HG02571 (cell line): ENCODE results near the gene FBXL4.

ENCODE experiments used
- ATAC-seq: cut with Tn5 transposase; IDR thresholded peaks from one replicate; pipeline ENCODE4 v1.9.1; 2021; ENCODE audit warnings: mild to moderate bottlenecking, moderate library complexity; ENCODE audit not compliant: unreplicated experiment

FBXL4 gene

DNA sequence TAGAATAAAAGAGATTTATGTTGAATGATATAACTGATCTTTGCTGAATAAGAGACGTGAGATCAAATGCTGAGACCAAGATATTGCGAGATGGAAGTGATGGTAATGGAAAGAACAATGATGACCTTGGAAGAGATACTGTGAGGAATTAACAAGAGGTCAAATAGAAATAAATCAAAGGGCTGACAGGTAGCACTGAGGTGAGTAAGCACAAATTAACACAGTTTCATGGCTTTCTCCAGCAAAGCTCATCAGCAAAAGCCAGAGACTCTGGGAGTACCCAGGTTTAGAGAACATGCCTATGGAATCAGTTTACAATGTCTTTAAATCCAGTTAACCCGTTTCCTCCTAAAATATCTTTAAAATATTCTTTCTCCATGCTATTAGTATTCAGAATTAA, 60.1 kb downstream of the FBXL4 start:
- ATAC-seq, result no peak

DNA sequence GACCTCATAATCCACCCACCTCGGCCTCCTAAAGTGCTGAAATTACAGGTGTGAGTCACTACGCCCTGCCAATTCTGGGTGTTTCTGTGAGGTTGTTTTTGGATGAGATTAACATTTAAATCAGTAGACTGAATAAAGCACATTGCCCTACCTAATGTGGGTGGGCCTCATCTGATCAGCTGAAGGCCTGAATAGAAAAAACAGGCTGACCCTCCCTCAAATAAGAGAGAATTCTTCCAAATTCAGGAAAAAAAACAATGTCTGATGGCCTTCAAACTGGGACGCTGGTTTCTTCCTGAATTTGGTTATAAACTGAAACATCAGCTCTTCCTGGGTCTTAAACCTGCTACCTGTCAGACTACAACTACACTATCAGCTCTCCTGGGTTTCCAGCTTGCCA, 62.4 kb downstream of the FBXL4 start:
- ATAC-seq, result no peak

DNA sequence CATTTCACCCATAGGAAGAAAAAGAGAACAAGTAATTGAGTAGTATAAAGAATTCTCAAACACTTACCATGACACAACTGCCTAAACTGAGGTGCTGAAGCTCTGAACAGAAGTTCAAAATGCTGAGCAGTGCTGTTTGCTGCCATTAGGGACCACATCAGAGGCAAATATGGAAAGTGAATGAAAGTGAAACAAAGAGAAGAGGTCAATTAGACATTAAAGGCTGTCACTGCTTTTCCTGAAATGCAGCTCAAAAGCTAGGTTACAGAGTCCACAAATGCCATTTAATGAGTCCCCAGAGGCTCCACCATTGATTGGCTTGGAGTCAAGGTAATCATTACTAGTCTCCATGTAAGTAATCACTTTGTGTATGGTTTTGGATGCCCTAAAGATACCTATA, 67.3 kb downstream of the FBXL4 start:
- peak; percentile 86 for ATAC-seq

DNA sequence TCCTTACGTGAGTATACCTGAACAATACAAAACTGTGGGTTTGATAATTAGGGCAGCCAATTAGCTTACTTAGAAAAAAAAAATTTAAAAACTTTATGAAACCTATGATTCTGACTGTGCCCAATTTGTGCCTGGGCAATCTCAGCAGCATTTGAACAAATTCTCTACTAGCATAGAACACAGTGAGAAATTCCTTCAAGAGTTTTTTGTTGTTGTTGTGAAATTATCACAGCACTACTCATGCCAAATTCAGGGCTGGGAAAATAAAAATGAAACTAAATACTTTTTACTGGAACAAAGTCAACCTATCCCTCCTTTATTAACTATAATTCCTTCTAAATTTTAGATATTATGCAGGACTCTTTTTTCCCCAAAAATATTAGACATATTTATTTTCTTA, 70.5 kb downstream of the FBXL4 start:
- ATAC-seq, result no peak

DNA sequence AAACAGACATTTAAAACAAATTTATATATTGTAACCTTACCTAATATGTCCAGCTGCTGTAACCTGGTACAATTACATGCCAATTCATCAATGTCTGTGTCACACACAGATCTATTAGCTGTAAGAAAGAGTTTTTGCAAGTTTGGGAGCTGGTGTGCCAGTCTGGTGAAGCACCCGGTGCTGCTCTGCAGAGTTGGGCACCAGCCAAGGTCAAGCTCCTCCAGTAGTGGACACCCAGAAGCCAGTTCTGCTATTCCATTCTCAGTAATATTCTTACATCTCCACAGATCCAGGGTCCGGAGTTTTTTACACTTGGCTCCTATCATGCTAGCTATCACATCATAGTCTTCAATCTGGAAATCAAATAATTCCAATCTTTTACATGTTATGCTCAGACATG, 72.4 kb downstream of the FBXL4 start:
- ATAC-seq, result no peak

DNA sequence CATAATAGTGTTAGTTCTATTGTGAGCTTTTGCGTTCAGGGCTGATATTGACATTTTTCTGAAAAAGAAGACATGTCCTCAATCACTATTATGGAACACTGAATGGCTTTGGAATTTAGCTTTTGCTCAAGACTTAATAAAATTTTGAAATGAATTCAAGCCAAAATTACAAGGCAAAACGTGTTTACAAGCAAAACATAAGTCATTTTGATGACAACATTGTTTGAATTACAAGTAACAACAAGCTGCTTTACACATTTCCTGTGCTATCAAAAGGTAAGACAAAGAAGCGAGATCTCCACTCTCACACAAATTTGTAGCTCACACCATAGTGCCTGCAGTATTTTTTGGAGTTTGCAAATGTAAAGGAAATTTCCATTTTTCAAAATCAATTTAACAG, 75.9 kb downstream of the FBXL4 start:
- no peak for ATAC-seq

DNA sequence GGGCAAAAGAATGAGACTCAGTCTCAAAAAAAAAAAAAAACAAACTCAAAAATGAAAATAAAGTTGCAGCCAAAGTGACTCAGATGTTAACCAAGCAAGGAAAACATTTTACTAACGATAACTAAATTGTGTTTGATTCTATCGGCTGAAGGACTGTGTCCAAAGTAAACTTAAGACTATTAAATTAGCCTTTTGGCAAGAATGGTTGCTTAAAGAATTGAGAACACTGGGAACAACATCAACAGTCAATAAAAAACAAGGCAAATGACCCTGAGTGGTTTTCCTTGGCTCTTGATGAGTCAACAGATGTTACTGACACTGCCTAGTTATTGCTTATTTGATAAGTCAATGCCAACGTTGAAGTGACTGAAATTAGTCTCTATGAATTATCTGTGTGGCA, 76.7 kb downstream of the FBXL4 start:
- no peak for ATAC-seq

DNA sequence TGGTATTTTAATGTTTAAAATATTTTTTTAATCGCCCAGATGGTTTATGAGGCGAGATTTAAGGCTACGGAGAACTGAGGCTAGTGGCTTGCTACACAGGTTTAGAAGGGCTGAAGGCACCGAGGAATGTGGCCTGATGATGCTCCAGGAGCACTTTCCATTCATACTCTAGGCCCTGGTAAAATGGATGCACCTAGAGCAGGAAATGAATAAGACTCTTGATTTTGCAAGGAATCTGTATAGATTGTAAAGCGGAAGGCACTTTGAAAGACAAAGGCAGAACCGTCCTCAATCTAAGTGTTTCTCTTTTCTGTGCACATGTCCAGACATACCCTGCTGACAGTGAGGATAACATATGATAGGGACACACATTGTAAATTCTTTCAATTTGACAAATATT, 83.2 kb downstream of the FBXL4 start:
- ATAC-seq, result no peak

DNA sequence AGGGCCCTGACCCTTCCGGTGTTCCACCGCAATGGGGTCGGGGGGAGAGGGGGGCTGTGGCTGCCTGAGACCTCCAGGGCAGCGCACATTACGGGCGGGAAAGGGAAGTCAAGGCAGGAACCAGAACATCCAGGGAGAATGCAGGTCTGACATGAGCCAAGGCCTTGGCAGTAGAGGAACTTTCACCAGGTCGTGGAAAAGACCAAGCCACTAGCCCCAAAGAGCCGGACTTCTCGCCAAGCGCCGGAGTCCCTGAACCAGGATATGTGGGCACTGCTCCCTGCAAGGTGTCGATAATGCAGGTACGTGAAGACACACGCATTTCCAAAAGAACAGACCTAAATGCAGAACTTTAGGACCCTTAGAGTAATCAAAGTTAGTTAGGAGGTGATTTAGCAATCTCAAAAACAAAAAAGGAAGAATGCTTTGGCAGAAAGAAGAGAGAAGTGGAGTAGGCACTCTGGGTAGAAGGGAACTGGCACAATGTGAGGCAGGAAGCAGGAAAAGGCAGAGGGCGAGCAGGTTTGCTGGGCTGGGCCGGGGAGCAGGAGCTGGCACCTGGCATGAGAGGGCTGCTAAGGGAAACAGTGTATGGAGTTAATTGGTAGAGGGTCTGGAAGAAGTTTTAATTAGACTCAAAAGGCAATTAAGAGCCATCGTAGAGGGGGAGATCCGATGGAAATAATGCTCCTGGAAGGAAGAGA, 99.1 kb downstream of the FBXL4 start:
- ATAC-seq, result no peak

DNA sequence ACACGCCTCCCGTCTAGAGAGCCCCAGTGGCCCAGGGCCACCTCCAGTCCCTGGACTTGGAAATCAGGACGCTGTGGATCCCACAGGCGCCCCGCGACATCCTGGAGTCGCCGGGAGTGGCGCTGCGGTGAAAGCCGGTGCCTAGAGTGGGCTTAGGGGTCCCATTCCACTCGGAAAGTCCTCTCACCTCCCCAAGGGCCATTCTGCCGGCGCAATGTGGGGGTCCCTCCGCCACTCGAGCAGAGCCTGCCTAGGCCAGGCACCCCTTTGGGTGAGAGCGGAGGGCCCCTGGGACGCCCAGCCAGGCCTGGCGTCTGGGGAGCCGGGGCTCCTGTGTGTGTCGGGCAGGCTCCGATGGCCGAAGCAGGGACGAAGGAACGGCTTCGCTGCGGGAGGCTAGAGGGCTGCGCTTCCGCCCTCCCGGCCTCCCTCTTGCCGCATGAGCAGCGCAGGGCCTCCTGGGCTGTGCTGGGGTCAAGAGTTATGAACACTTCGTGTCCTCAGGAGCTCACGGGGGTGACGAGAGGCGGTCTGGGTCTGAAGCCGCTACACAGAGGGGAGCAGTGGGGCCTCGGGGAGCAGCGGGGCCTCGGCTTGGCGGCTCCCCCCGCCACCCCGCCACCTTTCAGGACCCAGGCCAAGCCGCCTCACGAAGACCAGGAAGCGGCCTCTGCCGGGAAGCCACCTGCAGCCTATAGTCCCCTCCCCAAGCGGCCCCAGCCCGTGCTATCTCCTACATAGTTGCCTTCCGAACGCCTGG, 99.8 kb downstream of the FBXL4 start:
- ATAC-seq, result no peak

DNA sequence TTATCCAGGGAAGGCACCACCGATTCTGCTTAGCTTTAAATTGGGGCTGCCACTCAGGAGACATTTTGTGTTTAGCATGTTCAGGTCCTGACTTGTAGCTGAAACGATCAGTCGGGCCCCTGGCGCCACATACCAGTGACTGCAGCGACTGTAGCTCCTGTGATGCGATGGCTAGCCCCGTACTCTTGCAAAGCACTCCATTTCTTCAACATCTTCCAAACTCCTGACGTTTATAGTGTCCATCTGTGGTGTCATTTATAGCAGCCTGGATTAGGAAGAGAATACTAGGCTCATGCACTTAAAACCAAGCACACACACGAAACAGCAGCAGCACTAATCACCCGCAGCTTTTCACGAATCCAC, 100.3 kb downstream of the FBXL4 start:
- ATAC-seq, result no peak

DNA sequence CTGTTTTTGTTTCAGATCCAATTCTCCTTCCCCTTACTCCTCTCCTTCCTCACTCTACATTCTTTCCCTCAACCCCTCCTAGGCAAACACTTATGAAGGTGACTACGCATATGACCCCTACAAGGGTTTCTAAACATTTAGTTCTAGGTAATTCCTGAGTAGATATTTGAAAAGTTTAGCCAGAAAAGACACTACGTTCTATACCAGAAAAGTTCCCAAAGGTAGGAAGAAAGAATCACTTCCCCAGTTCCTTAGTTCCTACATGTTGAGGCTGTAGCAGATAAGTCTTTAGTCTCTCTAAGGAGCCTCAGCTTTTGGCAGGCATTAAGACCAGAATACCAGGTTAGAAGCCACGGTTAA, 101.7 kb downstream of the FBXL4 start:
- no peak for ATAC-seq

DNA sequence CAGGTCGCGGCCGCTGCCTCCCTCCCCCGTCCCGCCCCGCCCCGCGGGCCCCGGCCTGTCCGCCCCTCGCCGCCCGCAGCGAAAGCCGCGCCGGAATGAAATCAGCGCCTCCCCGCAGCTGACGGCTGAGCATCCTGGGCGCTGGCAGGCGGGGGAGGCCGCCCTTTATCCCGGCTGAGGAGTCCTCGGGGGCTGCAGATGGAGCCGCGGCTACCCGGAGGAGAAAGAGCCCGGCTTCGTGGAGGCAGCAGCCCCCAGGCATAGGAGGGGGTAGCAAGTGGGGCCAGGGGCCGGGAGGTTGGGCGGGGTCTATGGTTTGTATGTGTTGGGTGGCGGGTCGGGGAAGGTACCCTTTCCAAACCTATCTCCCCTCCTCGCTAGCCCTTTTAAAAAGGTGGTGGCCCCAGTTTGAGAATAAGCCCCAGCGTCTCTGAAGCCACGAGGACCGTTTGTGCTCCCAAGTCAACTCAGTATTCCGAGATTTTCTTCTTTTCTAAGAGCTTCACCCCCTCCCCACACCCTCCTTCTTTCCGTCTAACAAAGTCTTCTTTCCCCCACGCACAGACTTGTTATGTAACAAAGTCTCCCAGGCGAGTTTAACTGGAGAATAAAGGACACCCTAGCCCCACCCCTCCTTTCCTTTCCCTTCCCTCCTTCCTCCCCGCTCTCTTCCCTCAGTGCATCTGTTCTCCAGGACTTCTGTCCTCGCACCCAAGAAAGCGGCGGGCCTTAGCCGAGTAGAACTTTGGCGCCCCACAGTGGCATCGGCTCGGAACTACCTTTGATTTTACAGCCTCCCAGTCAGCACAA, 102.3 kb downstream of the FBXL4 start:
- ATAC-seq, result peak; percentile 62

DNA sequence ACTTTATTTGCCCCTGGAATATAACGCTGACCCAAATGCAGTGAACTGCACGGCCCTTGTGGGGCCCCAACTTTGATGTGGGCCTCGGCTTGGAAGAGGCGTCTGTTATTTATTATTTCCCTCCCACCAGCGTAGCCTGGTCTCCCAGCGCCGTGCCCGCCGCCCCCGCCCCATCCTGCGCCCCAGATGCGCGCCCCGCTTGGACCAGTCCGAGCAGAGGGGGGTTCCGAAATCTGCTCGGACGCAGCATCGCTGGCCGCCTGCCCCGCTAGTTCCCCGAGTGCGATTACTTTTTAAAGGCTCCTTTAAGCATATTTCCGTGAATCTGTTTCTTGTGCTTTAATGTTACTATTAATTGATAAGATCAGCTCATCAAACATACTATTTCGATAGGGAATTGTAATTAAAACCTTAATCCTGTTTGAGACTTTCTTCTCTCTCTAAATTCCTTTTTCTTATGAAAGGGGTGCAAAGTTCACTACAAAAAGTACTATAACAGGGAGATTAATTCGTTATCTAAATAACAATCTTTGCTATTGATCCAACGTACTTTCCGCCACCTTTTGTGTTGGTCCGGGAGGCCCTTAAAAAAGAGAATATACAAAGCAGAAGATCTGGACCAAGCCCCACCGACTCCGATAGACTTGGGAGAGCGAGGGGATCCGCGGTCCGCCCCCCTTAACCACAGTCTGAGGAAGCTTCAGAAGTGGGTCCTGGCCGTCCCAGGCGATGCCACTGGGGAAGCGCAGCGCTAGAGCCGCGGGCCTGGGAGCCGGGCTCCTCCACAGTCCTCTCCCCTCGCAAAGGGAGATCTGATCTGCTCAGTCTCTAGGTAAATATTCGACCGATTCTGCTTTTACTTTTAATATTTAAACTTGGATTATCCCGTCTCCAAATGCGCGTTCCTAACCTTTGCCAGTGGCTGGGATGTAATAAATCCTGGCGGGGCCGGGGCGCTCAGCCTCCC, 103.2 kb downstream of the FBXL4 start:
- no peak for ATAC-seq

DNA sequence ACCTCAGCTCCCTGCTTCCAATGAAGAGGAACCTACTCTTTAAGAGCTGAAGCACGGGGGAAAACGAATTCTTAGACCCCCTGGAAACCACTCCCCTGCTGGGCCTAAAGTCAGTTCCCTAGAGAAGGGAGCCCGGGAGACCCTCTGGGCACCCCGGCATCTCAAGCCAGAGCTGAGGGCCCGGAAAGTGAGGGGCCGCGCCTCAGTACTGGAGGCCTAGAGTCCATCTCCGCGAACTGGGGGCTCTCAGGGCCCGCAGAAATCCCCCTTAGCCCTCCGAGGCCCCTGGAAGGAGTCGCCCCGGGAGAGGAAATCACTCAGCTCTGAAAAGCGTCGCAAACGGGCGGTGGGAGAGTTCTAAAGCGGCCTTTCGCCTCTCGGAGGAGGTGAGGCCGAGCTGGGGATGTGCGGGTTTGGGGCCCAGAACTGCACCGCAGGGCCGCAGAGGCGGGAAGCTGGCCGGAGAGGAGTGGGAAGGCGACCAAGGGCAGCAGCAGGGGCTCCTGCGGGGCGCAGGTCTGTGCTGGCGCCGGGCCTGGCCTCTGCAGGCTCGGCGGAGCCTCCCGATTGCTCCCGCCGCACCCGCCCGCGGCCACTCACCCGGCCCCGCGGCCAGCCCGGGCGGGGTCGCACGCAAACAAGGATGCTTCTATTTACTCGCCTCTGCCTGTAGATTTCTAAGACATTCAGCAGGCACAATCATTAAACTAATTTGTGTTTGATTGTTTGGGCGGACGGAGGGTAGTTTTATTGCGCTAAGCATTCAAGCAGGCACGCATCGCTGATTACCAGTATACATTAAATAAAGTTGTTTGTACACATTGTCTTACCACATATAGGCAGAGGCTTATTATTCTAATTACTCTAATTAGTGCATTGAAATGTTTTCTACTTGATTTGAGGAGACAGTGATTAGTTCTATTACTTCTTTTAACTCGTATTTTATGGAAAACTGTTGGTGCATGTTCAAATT, 104.2 kb downstream of the FBXL4 start:
- ATAC-seq, result no peak

DNA sequence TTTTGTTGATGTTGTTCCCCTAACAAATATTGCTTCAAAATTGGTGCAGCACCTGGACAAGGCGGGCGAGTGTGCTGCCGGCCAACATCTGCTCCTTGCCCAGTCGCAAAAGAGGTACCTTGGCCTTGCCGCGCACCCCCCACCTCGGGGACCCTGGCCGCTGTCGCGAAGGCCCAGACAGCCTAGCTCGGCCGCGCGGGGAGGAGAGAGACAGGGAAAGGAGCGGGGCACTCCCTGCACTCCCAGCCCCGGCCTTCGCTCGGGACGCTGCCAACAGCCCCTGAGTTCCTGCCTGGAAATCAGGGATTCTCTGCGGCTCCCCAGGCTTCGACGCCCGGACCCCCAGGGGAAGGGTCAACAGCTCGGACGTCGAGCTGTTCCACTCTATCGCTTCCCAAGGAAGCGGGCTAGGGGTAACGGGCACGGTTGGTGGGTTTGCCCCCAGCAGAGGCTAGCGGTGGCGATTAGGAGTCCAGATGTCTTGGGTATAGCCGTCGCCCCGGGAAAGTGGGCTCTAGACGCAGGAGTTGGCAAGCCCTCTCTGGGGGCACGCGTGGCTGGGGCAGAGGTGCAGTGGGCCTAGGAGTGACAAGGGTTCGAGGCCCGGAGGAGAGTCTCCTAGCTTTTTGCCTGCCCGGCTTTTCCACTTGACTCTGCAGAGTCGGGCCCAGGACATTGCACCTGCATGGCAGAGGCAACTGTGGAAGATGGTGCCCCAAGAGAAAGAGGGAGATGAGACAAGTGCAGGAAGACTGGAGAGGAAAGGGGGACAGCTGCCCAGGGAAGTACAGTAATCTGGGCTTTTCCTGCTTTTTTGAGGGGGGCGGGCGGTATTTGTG, 105.2 kb downstream of the FBXL4 start:
- ATAC-seq, result no peak

DNA sequence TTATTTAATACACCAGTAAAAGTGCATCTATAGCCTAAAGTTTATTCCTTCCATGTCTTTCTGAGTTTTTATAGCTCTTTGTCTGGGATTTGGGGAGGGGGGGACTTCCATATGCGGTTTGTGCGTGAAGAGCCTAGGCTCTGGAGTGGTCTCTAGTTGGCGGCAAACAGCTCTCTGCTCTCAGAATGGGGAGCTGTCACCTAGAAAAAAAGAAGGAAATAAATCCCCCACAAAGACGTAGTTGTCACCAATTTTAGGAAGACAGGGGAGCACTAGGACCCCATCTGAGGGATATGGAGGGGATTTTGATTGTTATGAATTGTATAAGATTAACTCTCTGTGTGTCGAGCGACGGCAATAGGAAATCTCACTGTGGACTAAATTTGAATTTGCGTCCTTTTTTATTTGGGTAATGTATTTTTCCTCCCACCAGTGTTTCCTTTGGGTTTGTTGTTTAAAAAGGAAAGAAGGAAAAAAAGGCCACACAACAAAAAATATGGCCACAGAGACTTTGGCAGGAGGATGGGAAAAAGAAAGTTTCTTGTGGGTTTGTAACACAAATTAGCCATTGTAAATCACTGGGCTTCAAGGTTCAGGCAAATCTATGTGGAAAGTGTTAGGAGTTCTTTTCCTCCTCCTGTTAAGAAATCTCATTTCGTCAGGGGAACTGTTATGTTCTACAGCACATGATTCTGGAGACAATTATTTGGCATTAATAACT, 106.0 kb downstream of the FBXL4 start:
- no peak for ATAC-seq

DNA sequence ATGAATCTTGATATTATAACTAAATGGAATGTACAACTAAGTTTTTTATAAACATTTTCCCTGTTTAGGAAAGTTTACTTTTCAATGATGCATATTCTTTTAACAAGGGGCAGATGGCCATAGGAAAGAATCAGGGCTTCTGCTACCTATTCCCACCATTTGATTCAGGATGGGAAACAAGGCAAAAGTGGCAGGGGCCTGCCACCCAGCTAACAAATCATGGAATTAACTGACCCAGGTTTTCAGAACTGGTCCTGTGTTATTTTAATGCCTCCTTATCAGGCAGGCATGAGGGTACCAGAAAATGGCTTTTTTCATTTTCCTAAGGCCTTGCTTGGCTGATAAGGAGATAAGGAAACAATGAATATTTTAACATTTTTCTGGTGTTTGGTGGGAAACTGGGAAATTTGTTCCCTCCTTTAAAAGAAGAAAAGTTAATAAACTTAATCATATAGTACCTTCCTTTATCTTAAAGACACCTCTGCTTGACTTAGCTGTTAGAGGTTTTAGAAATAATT, 106.7 kb downstream of the FBXL4 start:
- ATAC-seq, result no peak
